Nephron progenitor cell (in vitro differentiated cells): ENCODE data around the gene B9D1.

Experiments used
- DNase-seq: peaks from one replicate; pipeline ENCODE4 v3.0.0; 2021
- H3K27ac Mint-ChIP-seq: 2 replicates; pipeline ENCODE4 v1.8.0; 2021; ENCODE audit warnings: mild to moderate bottlenecking, moderate library complexity, mixed read lengths
- H3K27me3 Mint-ChIP-seq: 2 replicates; pipeline ENCODE4 v1.8.0; 2021; ENCODE audit warnings: mild to moderate bottlenecking, low read depth, mixed read lengths; ENCODE audit not compliant: poor library complexity
- H3K36me3 Mint-ChIP-seq: 2 replicates; pipeline ENCODE4 v1.8.0; 2021; ENCODE audit warnings: low read depth, mixed read lengths
- H3K4me1 Mint-ChIP-seq: 2 replicates; pipeline ENCODE4 v1.8.0; 2021; ENCODE audit warnings: mixed read lengths
- H3K4me3 Mint-ChIP-seq: 2 replicates; pipeline ENCODE4 v1.8.0; 2021; ENCODE audit warnings: mild to moderate bottlenecking, moderate library complexity, mixed read lengths
- H3K9me3 Mint-ChIP-seq: 2 replicates; pipeline ENCODE4 v1.8.0; 2021; ENCODE audit warnings: mild to moderate bottlenecking, moderate library complexity, mixed read lengths
- CTCF ChIP-seq: fragments of 200-600 bp; sonication (generic); IDR thresholded peaks from 2 replicates; pipeline ENCODE4 v1.5.0; 2021; ENCODE audit warnings: antibody characterized with exemption

The B9D1 gene

GRCh38 chr17:19321481-19322128 is 40.9 kb downstream of the B9D1 start:
- Mint-ChIP-seq H3K4me1 (peaks cover 46% of the 10 kb centered on the region), H3K4me3 (no peak overlapping the region), H3K27ac (peak overlapping the region; percentile 67), H3K9me3 (peaks cover 30% of the 10 kb centered on the region), H3K27me3 (peaks cover 8% of the 10 kb centered on the region), H3K36me3 (peaks cover 45% of the 10 kb centered on the region)
- peak; percentile 22 for TF ChIP-seq CTCF
- no peak for DNase-seq

GRCh38 chr17:19320876-19321275 is 41.6 kb downstream of the B9D1 start:
- Mint-ChIP-seq H3K4me1 (peaks cover 53% of the 10 kb centered on the region), H3K27me3 (peaks cover 8% of the 10 kb centered on the region), H3K27ac (no peak overlapping the region), H3K9me3 (peaks cover 27% of the 10 kb centered on the region), H3K4me3 (no peak overlapping the region), H3K36me3 (peaks cover 38% of the 10 kb centered on the region)
- DNase-seq = no peak
- TF ChIP-seq CTCF = no peak

- Mint-ChIP-seq H3K4me3 (no peak overlapping the region), H3K36me3 (peaks cover 30% of the 10 kb centered on the region), H3K9me3 (peaks cover 17% of the 10 kb centered on the region), H3K4me1 (peaks cover 56% of the 10 kb centered on the region), H3K27me3 (peaks cover 8% of the 10 kb centered on the region), H3K27ac (no peak overlapping the region)
- no peak for DNase-seq
- no peak for TF ChIP-seq CTCF
Measured at GRCh38 chr17:19319771-19320505, 42.6 kb downstream of the B9D1 start.

GRCh38 chr17:19318611-19319010 is 43.9 kb downstream of the B9D1 start:
- peaks cover 26% of the 10 kb centered on the region for H3K36me3 Mint-ChIP-seq
- H3K4me3 Mint-ChIP-seq = no peak overlapping the region
- no peak for DNase-seq
- TF ChIP-seq CTCF = no peak
- H3K27ac Mint-ChIP-seq = no peak overlapping the region
- peaks cover 8% of the 10 kb centered on the region for H3K27me3 Mint-ChIP-seq
- peaks cover 59% of the 10 kb centered on the region for H3K4me1 Mint-ChIP-seq
- peaks cover 6% of the 10 kb centered on the region for H3K9me3 Mint-ChIP-seq

- peaks cover 59% of the 10 kb centered on the region for H3K4me1 Mint-ChIP-seq
- peaks cover 19% of the 10 kb centered on the region for H3K36me3 Mint-ChIP-seq
- H3K27me3 Mint-ChIP-seq = peaks cover 8% of the 10 kb centered on the region
- H3K27ac Mint-ChIP-seq = peak overlapping the region; percentile 99
- TF ChIP-seq CTCF = peak; percentile 29
- H3K4me3 Mint-ChIP-seq = peak overlapping the region; percentile 74
- peak; percentile 87 for DNase-seq
- H3K9me3 Mint-ChIP-seq = no peaks in the 10 kb centered on the region
Measured at GRCh38 chr17:19317359-19318095, 45.0 kb downstream of the B9D1 start.
